Panc1 (cell line): Measurements from ENCODE around the gene TPST2.

ENCODE experiments used
- POLR2AphosphoS5 ChIP-seq: IDR thresholded peaks from 2 replicates; pipeline ENCODE4 v1.6.1; 2012; ENCODE audit warnings: mild to moderate bottlenecking, low read depth, low read length, moderate library complexity
- SIN3A ChIP-seq: IDR thresholded peaks from 2 replicates; pipeline ENCODE4 v1.6.1; 2012; ENCODE audit warnings: low read depth, mild to moderate bottlenecking, low read length, moderate library complexity, borderline replicate concordance; ENCODE audit not compliant: insufficient read depth
- TCF7L2 ChIP-seq: IDR thresholded peaks from 2 replicates; pipeline ENCODE4 v1.6.1; 2011; ENCODE audit warnings: mild to moderate bottlenecking, low read depth, low read length, inconsistent platforms
- TF ChIP-seq, protein P1 (sequence below): fragments of 450-650 bp; IDR thresholded peaks from 2 replicates; pipeline ENCODE4 v1.5.1; 2017; ENCODE audit warnings: mild to moderate bottlenecking
- TF ChIP-seq, protein P2 (sequence below), 2 experiments: IDR thresholded peaks; 2 replicates each; pipeline ENCODE4 v1.6.1; 2011 to 2012; ENCODE audit warnings: low read depth in 2 of 2, control low read depth in 1 of 2, low read length in 1 of 2, mild to moderate bottlenecking in 1 of 2, moderate library complexity in 1 of 2; ENCODE audit not compliant: insufficient read depth in 1 of 2

DNA sequence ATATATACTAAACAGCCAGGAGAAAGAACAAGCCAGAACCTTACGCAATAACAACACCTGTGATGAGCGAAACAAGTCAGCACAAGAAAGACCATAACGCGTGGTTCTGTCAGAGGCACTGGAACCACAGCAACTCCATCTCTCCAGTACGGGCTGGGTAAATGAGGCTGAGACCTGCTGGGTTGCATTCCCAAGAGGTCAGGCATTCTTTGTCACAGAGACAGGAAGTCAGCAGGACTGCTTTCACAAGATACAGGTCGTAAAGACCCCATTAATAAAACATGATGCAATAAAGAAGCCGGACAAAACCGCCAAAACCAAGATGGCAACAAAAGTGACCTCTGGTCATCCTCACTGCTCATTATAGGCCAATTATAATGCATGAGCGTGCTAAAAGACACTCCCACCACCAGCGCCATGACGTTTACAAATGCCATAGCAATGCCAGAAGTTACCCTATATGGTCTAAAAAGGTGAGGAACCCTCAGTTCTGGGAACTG lies 21.7 kb downstream of the TPST2 start:
- TF ChIP-seq, protein P1, sequence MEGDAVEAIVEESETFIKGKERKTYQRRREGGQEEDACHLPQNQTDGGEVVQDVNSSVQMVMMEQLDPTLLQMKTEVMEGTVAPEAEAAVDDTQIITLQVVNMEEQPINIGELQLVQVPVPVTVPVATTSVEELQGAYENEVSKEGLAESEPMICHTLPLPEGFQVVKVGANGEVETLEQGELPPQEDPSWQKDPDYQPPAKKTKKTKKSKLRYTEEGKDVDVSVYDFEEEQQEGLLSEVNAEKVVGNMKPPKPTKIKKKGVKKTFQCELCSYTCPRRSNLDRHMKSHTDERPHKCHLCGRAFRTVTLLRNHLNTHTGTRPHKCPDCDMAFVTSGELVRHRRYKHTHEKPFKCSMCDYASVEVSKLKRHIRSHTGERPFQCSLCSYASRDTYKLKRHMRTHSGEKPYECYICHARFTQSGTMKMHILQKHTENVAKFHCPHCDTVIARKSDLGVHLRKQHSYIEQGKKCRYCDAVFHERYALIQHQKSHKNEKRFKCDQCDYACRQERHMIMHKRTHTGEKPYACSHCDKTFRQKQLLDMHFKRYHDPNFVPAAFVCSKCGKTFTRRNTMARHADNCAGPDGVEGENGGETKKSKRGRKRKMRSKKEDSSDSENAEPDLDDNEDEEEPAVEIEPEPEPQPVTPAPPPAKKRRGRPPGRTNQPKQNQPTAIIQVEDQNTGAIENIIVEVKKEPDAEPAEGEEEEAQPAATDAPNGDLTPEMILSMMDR = no peak
- no peak for TF ChIP-seq SIN3A
- TF ChIP-seq POLR2AphosphoS5 = no peak
- TF ChIP-seq, protein P2, sequence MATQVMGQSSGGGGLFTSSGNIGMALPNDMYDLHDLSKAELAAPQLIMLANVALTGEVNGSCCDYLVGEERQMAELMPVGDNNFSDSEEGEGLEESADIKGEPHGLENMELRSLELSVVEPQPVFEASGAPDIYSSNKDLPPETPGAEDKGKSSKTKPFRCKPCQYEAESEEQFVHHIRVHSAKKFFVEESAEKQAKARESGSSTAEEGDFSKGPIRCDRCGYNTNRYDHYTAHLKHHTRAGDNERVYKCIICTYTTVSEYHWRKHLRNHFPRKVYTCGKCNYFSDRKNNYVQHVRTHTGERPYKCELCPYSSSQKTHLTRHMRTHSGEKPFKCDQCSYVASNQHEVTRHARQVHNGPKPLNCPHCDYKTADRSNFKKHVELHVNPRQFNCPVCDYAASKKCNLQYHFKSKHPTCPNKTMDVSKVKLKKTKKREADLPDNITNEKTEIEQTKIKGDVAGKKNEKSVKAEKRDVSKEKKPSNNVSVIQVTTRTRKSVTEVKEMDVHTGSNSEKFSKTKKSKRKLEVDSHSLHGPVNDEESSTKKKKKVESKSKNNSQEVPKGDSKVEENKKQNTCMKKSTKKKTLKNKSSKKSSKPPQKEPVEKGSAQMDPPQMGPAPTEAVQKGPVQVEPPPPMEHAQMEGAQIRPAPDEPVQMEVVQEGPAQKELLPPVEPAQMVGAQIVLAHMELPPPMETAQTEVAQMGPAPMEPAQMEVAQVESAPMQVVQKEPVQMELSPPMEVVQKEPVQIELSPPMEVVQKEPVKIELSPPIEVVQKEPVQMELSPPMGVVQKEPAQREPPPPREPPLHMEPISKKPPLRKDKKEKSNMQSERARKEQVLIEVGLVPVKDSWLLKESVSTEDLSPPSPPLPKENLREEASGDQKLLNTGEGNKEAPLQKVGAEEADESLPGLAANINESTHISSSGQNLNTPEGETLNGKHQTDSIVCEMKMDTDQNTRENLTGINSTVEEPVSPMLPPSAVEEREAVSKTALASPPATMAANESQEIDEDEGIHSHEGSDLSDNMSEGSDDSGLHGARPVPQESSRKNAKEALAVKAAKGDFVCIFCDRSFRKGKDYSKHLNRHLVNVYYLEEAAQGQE (IDR thresholded peaks at IDR 0.05; ENCODE audit: insufficient read depth in 1 of 2, low read depth in 2 of 2, low read length in 1 of 2) = no peak
- no peak for TF ChIP-seq TCF7L2
